HG02623 (cell line): Measurements from ENCODE around the gene MTHFD2.
A peak's percentile ranks its signal among the peaks of the same experiment; 100 is the strongest.
"Not testable (repeated sequence)": the region's sequence is repeated elsewhere in the genome, so short reads cannot be mapped to it uniquely, and the experiment has no call there.

Experiments used
- ATAC-seq: cut with Tn5 transposase; IDR thresholded peaks from one replicate; pipeline ENCODE4 v1.9.1; 2021; ENCODE audit warnings: moderate library complexity; ENCODE audit not compliant: unreplicated experiment

The MTHFD2 gene

GRCh38 chr2:74197049-74197448 lies 1.4 kb upstream of the MTHFD2 start:
- no peak for ATAC-seq

GRCh38 chr2:74198023-74198460 lies 373 bp upstream of the MTHFD2 start:
- no peak for ATAC-seq

- no peak for ATAC-seq
Observed at GRCh38 chr2:74199275-74199701, 873 bp downstream of the MTHFD2 start.

- no peak for ATAC-seq
Observed at GRCh38 chr2:74199871-74200305, 1.5 kb downstream of the MTHFD2 start.

DNA sequence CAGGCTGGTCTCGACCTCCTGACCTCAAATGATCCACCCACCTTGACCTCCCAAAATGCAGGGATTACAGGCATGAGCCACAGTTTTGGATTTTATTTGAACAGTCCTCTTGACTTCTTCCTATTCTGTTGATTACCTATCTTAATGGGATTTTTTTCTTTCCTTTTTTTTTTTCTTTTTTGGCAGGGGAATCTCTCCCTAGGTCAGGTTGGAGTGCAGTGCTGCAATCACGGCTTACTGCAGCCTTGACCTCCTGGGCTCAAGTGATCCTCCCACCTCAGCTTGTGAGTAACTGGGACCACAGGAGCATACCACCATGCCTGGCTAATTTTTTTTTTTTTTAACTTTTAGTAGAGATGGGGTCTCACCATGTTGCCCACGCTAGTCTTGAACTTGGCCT lies 2.8 kb downstream of the MTHFD2 start:
- ATAC-seq, result no peak

DNA sequence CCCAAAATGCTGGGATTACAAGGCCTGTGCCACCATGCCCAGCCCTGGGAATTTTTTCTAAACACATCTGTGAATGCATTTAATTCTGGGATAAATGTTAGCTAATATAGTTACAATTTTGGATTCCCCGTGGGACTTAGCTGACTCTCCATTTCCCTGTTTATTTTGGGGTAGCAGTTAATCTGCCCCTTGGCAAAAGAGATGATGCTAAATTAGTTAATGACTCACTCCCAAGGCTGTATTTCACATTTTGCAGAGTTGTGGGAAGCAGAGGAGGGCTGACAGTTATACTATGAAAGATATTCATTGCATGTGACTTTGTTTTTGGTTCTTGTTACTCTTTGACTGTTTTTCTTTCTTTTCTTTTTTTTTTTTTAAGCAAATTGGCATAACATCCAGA lies 3.2 kb downstream of the MTHFD2 start:
- ATAC-seq, result no peak

DNA sequence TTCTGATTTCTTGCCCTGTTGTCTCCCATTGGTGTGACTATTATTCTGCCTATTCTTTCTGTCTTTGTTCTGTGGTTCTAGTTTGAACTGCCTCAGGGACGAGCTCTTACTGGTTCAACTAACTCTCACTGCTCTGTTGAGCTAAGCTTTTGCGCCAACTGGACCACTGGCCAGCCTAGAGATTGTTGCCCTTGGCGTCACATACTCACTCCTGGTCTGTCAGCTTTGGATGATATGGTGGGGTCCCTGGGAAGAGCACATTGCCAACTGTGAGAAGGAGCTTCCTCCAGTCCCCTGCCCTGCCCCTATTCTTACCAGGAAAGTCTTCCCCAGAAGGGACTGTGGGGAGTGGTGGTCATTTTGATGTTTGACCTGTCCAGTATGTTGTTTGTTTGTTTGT lies 6.0 kb downstream of the MTHFD2 start:
- no peak for ATAC-seq

DNA sequence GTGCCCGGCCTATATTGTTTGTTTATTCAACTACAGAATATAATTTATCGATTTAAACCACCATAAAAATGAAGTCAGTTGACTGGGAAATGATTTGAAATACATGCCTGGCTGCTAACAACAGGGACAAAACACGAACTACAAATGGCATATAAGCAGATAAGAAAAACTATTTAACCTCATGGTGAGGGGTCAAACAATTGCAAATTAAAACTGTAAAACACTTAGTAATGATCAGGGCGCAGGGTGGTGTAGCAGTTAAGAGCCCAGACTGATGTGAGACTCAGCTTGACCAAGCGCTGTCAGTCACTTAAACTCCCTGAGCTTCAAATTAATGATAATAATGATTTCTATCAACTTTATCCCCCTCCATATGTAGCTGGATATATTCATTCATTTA lies 6.7 kb downstream of the MTHFD2 start:
- ATAC-seq, result no peak

DNA sequence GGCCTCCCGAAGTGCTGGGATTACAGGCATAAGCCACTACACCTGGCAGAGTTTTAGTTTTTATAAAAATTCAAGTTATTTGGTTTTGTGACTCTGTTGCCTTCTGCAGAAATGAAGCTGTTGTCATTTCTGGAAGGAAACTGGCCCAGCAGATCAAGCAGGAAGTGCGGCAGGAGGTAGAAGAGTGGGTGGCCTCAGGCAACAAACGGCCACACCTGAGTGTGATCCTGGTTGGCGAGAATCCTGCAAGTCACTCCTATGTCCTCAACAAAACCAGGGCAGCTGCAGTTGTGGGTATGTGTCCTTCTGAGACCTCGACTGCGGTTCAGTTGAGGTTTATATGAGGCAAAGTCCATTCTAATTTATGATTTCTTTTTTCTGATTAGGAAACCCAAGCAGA lies 7.2 kb downstream of the MTHFD2 start:
- ATAC-seq, result peak; percentile 25

GRCh38 chr2:74206180-74206688 lies 7.8 kb downstream of the MTHFD2 start:
- peak; percentile 78 for ATAC-seq

DNA sequence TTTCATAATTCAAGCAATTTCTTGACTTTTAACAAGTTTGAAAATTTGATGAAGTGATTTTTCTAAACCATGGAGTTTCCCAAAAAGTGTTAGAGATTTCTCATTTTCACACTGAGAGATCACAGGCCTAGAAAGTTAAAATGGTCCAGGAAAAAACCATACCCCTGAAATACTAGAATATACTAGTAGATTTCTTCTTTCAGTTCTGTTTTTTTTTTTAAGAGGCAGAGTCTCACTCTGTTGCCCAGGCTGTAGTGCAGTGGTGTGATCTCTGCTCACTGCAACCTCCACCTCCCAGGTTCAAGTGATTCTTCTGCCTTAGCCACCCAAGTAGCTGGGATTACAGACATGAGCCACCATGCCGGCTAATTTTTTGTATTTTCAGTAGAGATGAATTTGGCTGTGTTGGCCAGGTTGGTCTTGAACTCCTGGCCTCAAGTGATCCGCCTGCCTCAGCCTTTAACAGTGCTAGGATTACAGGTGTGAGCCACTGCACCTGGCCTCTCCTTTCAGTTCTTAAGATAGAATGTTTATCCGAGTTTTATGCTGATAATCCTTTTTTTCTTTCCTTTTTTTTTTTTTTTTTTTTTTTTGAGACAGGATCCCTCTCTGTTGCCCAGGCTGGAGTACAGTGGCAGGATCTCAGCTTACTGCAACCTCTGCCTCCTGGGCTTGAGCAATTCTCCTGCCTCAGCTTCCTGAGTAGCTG lies 14.4 kb downstream of the MTHFD2 start:
- no peak for ATAC-seq

DNA sequence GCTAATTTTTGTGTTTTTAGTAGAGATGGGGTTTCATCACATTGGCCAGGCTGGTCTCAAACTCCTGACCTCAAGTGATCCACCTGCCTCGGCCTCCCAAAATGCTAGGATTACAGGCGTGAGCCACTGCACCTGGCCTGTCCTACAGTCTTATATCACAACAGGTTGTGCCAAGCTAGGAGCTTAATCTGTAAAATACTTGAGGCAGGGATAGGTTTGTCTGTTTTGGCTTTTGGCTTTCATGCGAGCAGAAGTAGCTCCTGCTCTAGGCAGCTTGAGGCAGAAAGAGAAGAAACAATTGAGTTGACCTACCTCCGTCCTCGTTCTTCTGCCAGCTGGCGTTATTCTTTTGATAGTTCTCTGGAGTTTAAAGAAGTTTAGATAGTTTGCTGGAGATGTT lies 17.4 kb downstream of the MTHFD2 start:
- ATAC-seq, result not testable (repeated sequence)

DNA sequence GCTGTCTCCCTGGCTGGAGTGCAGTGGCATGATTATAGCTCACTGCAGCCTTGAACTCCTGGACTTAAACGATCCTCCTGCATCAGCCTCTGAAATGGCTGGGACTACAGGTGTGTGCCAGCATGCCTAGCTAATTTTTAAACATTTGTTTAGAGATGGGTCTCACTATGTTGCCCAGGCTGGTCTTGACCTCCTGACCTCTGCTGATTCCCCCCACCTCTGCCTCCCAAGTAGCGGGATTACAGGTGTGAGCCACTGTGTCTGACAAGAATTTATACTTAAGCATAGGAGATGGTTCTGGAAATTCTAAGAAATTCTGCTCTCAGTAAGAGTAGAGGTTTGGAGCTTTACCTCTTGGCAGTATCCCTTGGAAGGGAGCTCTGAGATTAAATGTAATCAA lies 18.2 kb downstream of the MTHFD2 start:
- no peak for ATAC-seq

- ATAC-seq, result no peak
Observed at GRCh38 chr2:74219846-74220486, 21.6 kb downstream of the MTHFD2 start.

GRCh38 chr2:74221091-74221490 lies 22.7 kb downstream of the MTHFD2 start:
- no peak for ATAC-seq

DNA sequence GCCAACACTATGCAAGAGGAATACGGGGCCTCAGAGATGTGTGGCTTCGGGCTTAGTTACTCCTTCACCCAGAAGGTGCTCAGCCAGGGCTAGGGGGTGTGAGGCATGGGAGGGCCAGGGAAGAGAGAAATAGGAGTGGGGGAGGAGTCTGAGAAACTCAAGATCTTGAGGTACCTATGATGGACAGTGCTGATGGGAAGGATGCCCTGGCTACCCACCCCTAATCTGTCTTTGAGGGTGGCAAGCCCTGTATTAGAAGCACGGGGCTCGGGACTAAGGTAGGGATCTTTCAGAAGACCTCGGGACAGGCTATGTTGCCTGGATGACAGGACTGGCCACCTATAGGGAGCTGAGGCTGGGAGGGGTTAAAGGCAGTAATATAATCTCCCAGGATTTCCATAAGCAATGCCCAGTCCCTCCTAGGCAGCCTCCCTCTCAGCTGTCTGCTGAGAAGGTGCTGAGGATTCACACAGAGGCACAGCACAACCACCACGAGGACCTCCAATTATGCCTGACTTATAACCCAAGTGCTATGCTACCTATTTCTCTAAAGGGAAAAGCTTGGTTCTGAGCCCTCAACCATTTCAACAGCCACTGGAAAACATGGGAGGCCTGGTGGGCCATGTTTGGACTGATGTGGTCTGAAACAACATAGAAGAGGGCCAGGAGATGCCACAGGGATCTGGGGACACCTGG lies 23.3 kb downstream of the MTHFD2 start:
- ATAC-seq, result no peak

GRCh38 chr2:74222300-74222650 lies 23.9 kb downstream of the MTHFD2 start:
- ATAC-seq, result no peak

- no peak for ATAC-seq
Observed at GRCh38 chr2:74223941-74224770, 25.7 kb downstream of the MTHFD2 start.

DNA sequence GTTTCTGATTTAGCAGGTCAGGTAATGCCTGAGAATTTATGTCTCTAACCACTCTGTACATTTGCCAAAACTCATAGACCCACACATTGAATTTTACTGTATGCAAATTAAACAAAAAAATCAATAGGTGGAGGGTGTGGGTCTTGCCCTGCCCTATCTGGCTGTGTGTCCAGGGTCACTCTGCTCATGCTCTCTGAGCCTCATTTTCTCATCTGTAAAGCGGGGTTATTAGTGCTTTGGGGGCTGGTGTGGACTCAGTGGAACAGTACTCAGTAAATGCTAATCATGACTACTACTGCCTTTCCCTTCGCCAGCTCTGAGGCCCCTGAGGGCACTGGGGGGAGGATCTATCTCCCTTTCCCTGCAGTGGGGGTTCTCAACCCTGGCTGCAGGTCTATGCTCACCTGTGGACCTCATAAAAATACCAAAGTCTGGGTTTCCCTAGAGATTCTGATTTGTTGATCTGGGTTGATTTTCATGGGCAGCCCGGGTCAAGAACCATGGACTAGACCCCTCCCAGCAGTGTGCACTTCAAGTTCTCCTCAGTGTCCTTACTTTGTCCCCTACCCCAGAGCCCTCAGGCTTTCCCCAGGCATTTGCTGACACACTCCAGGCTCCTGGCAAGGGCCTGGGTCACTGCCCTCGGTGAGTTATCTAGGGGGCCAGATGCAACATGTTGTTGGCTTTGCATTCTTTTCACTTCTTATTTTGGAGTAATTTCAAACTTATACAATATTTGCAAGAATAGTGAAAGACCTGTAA lies 27.5 kb downstream of the MTHFD2 start:
- no peak for ATAC-seq

DNA sequence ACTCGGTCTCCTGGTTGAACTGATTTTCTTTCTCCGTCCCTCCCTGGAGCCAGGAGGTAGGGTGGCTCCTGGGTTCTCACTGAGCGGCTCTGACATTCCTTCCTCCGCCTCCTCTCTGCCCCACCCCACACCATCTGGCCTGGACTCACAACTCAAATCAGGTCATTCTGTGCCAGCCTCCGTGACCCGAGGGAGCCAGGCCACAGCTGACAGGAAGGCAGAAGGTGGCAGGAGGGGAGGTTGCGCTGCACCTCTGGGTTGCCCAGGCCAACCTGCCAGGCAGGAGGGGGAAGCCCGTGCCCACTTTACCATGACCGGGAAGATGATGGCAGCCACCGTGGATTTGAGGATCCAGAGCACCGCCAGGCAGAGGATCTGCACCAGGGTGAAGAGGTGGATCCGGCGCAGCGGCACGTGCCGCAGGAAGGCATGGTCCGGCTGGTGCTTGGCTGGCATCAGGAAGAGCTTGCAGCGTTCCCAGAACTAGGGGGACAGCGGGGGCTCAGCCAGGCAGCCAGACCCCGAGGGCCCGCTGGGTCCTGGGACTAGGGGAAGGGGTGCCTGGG lies 28.3 kb downstream of the MTHFD2 start:
- no peak for ATAC-seq
